ENCODE measurements around the gene LYSMD2.
A peak's percentile ranks its signal among the peaks of the same experiment; 100 is the strongest.
"Not testable (repeated sequence)": the region's sequence is repeated elsewhere in the genome, so short reads cannot be mapped to it uniquely, and the experiment has no call there.

LYSMD2 gene

GRCh38 chr15:51737522-51738305 is at the start of gene LYSMD2:
TSS of gene LYSMD2 (minus strand) at chr15:51737655. CDS start at chr15:51737622, 33 bp downstream.
- no peaks in the 10 kb centered on the region for H3K27me3 ChIP-seq (ENCODE audit: insufficient read depth, low read depth, severe bottlenecking)
- peak; percentile 55 for DNase-seq
- H3K9me3 ChIP-seq (ENCODE audit: severe bottlenecking): no peaks in the 10 kb centered on the region
- no peak for TF ChIP-seq CTCF (IDR thresholded peaks at IDR 0.05; ENCODE audit: low read depth, low read length)
- H3K36me3 ChIP-seq: no peaks in the 10 kb centered on the region
- peak within 1 kb of the TSS; percentile 51 for H3K4me3 ChIP-seq (ENCODE audit: low read depth, low read length)
- H3K27ac ChIP-seq: peak within 1 kb of the TSS; percentile 63

- H3K27me3 ChIP-seq (ENCODE audit: insufficient read depth, low read depth, severe bottlenecking); DNase-seq; H3K27ac ChIP-seq; H3K4me3 ChIP-seq (ENCODE audit: low read depth, low read length); H3K9me3 ChIP-seq (ENCODE audit: severe bottlenecking): not testable (repeated sequence)
- H3K36me3 ChIP-seq: peaks cover 13% of the 10 kb centered on the region; the same call in 1 of the 2 replicates
These were observed 49.7 kb upstream of the LYSMD2 start for GRCh38 chr15:51787130-51787529.

GRCh38 chr15:51783967-51784366 is 46.5 kb upstream of the LYSMD2 start:
- TF ChIP-seq CTCF (IDR thresholded peaks at IDR 0.05; ENCODE audit: low read depth, low read length): no peak
- H3K36me3 ChIP-seq: peaks cover 13% of the 10 kb centered on the region; the same call in 1 of the 2 replicates

GRCh38 chr15:51782357-51782896 is 45.0 kb upstream of the LYSMD2 start:
- no peak overlapping the region for H3K4me3 ChIP-seq (ENCODE audit: low read depth, low read length)
- H3K27ac ChIP-seq: no peak overlapping the region
- H3K36me3 ChIP-seq: peaks cover 13% of the 10 kb centered on the region
- DNase-seq: no peak
- no peaks in the 10 kb centered on the region for H3K9me3 ChIP-seq (ENCODE audit: severe bottlenecking)
- TF ChIP-seq CTCF (IDR thresholded peaks at IDR 0.05; ENCODE audit: low read depth, low read length): peak; percentile 56
- no peaks in the 10 kb centered on the region for H3K27me3 ChIP-seq (ENCODE audit: insufficient read depth, low read depth, severe bottlenecking)

More at GRCh38 chr15:51783967-51784366, 46.5 kb upstream of the LYSMD2 start:
- Histone ChIP-seq H3K27ac (no peak overlapping the region), H3K27me3 (ENCODE audit: insufficient read depth, low read depth, severe bottlenecking) (no peaks in the 10 kb centered on the region), H3K9me3 (ENCODE audit: severe bottlenecking) (no peaks in the 10 kb centered on the region), H3K4me3 (ENCODE audit: low read depth, low read length) (no peak overlapping the region)
- DNase-seq: no peak

GRCh38 chr15:51781506-51781905 is 44.1 kb upstream of the LYSMD2 start:
- no peak for TF ChIP-seq CTCF (IDR thresholded peaks at IDR 0.05; ENCODE audit: low read depth, low read length)
- H3K36me3 ChIP-seq: peaks cover 13% of the 10 kb centered on the region
- H3K27me3 ChIP-seq (ENCODE audit: insufficient read depth, low read depth, severe bottlenecking): no peaks in the 10 kb centered on the region
- H3K9me3 ChIP-seq (ENCODE audit: severe bottlenecking): no peaks in the 10 kb centered on the region
- no peak overlapping the region for H3K4me3 ChIP-seq (ENCODE audit: low read depth, low read length)
- H3K27ac ChIP-seq: no peak overlapping the region
- DNase-seq: no peak

GRCh38 chr15:51780636-51781035 is 43.2 kb upstream of the LYSMD2 start:
- no peak for TF ChIP-seq CTCF (IDR thresholded peaks at IDR 0.05; ENCODE audit: low read depth, low read length)
- no peak overlapping the region for H3K27ac ChIP-seq
- DNase-seq: no peak
- no peak overlapping the region for H3K4me3 ChIP-seq (ENCODE audit: low read depth, low read length)
- no peaks in the 10 kb centered on the region for H3K27me3 ChIP-seq (ENCODE audit: insufficient read depth, low read depth, severe bottlenecking)
- H3K9me3 ChIP-seq (ENCODE audit: severe bottlenecking): no peaks in the 10 kb centered on the region
- H3K36me3 ChIP-seq: peaks cover 13% of the 10 kb centered on the region

Measured in WERI-Rb-1 (cell line).